GM10847 (cell line): Measurements from ENCODE around the gene MAU2.

Experiments
- POLR2A ChIP-seq: IDR thresholded peaks from 2 replicates; pipeline ENCODE4 v1.6.1; 2011; ENCODE audit not compliant: insufficient read length; ENCODE audit errors: extremely low read depth

MAU2 gene

GRCh38 chr19:19385131-19385895, 64.7 kb downstream of the MAU2 start:
- peak; percentile 84 for TF ChIP-seq POLR2A

GRCh38 chr19:19385896-19386869, 65.6 kb downstream of the MAU2 start:
- TF ChIP-seq POLR2A: peak; percentile 78

GRCh38 chr19:19387108-19387507, 66.5 kb downstream of the MAU2 start:
- TF ChIP-seq POLR2A: no peak

- TF ChIP-seq POLR2A: no peak
Observed at GRCh38 chr19:19388568-19389555, 68.2 kb downstream of the MAU2 start.

GRCh38 chr19:19399733-19400433, 79.3 kb downstream of the MAU2 start:
- no peak for TF ChIP-seq POLR2A

GRCh38 chr19:19402656-19403372, 82.2 kb downstream of the MAU2 start:
- TF ChIP-seq POLR2A: no peak

GRCh38 chr19:19403373-19403901, 82.8 kb downstream of the MAU2 start:
- TF ChIP-seq POLR2A: no peak

GRCh38 chr19:19404879-19405860, 84.5 kb downstream of the MAU2 start, which contains the start of gene GATAD2A:
Gene GATAD2A (plus strand): TSS chr19:19405675. CDS start chr19:19465346, 59,671 bp downstream.
- TF ChIP-seq POLR2A: peak; percentile 55

GRCh38 chr19:19405971-19406877, 85.6 kb downstream of the MAU2 start:
- no peak for TF ChIP-seq POLR2A

- no peak for TF ChIP-seq POLR2A
Observed at GRCh38 chr19:19406878-19407632, 86.4 kb downstream of the MAU2 start.

- no peak for TF ChIP-seq POLR2A
Observed at GRCh38 chr19:19407633-19407930, 87.0 kb downstream of the MAU2 start.
